MM.1S (cell line): ENCODE measurements around the gene HCRTR2.
"Not testable (repeated sequence)": the region's sequence is repeated elsewhere in the genome, so short reads cannot be mapped to it uniquely, and the experiment has no call there.

Experiments
- DNase-seq: peaks from one replicate; pipeline ENCODE4 v3.0.0-alpha.2; 2015
- H2AFZ ChIP-seq: fragments of 300-600 bp; sonication (generic); 2 replicates; pipeline ENCODE4 v1.6.0; 2016; ENCODE audit warnings: antibody characterized with exemption, low read length
- H3F3A ChIP-seq: fragments of 300-600 bp; sonication (generic); 2 replicates; pipeline ENCODE4 v1.6.1; 2016; ENCODE audit warnings: mild to moderate bottlenecking, antibody characterized with exemption, low read length, moderate library complexity, mixed read lengths; ENCODE audit not compliant: insufficient read depth
- H3K27ac ChIP-seq: fragments of 300-600 bp; sonication (generic); 2 replicates; pipeline ENCODE4 v1.5.1; 2016; ENCODE audit warnings: mild to moderate bottlenecking, low read length
- H3K27me3 ChIP-seq: fragments of 300-600 bp; sonication (generic); replicated peaks from 2 replicates; pipeline ENCODE4 v1.6.0; 2016; ENCODE audit warnings: low read length; ENCODE audit not compliant: insufficient read depth
- H3K36me3 ChIP-seq: fragments of 300-600 bp; sonication (generic); replicated peaks from 2 replicates; pipeline ENCODE4 v1.6.1; 2016; ENCODE audit warnings: mild to moderate bottlenecking, low read length, mixed read lengths; ENCODE audit not compliant: insufficient read depth
- H3K4me1 ChIP-seq: fragments of 300-600 bp; sonication (generic); 2 replicates; pipeline ENCODE4 v1.6.1; 2016; ENCODE audit warnings: low read length, mixed read lengths
- H3K4me2 ChIP-seq: fragments of 300-600 bp; sonication (generic); 2 replicates; pipeline ENCODE4 v1.6.0; 2016; ENCODE audit warnings: low read depth, low read length
- H3K4me3 ChIP-seq: fragments of 300-600 bp; sonication (generic); 2 replicates; pipeline ENCODE4 v1.5.1; 2016; ENCODE audit warnings: low read length, mixed read lengths
- H3K79me2 ChIP-seq: fragments of 300-600 bp; sonication (generic); 2 replicates; pipeline ENCODE4 v1.6.1; 2016; ENCODE audit warnings: mixed run types, low read length, mixed read lengths
- H3K9ac ChIP-seq: fragments of 300-600 bp; sonication (generic); 2 replicates; pipeline ENCODE4 v1.6.1; 2016; ENCODE audit warnings: low read length, mixed read lengths
- H3K9me2 ChIP-seq: fragments of 300-600 bp; sonication (generic); replicated peaks from 2 replicates; pipeline ENCODE4 v1.6.1; 2016; ENCODE audit warnings: mild to moderate bottlenecking, low read length, mixed read lengths; ENCODE audit not compliant: insufficient read depth
- H3K9me3 ChIP-seq: fragments of 300-600 bp; sonication (generic); replicated peaks from 2 replicates; pipeline ENCODE4 v1.6.1; 2016; ENCODE audit warnings: mild to moderate bottlenecking, low read length, mixed read lengths; ENCODE audit not compliant: insufficient read depth
- H4K20me1 ChIP-seq: fragments of 300-600 bp; sonication (generic); 2 replicates; pipeline ENCODE4 v1.6.1; 2016; ENCODE audit warnings: mild to moderate bottlenecking, low read length, moderate library complexity, mixed read lengths; ENCODE audit not compliant: insufficient read depth
- CTCF ChIP-seq: fragments of 300-600 bp; sonication (generic); IDR thresholded peaks from 2 replicates; pipeline ENCODE4 v1.5.1; 2016; ENCODE audit warnings: antibody characterized with exemption, low read length, mixed read lengths
- EZH2 ChIP-seq: fragments of 300-600 bp; sonication (generic); optimal IDR thresholded peaks from 2 replicates; pipeline ENCODE3; 2017; ENCODE audit warnings: low read depth, mild to moderate bottlenecking, antibody characterized with exemption, low read length, mixed read lengths
- EZH2phosphoT487 ChIP-seq: fragments of 300-600 bp; sonication (generic); IDR thresholded peaks from 2 replicates; pipeline ENCODE4 v1.6.1; 2018; ENCODE audit warnings: antibody characterized with exemption, low read length

HCRTR2 gene

GRCh38 chr6:55142610-55143009 is 31.7 kb upstream of the HCRTR2 start:
- Histone ChIP-seq H3K36me3 (no peaks in the 10 kb centered on the region), H3K9me2 (no peaks in the 10 kb centered on the region), H3K4me2 (no peak overlapping the region), H3K79me2 (no peaks in the 10 kb centered on the region), H3K27me3 (no peaks in the 10 kb centered on the region), H3K9ac (no peak overlapping the region), H2AFZ (no peak overlapping the region), H3K4me1 (no peaks in the 10 kb centered on the region), H3F3A (no peaks in the 10 kb centered on the region), H3K27ac (no peak overlapping the region), H3K9me3 (no peaks in the 10 kb centered on the region), H4K20me1 (no peaks in the 10 kb centered on the region), H3K4me3 (no peak overlapping the region)
- no peak for DNase-seq
- TF ChIP-seq EZH2phosphoT487 (no peak), EZH2 (no peak), CTCF (no peak)

GRCh38 chr6:55153284-55153683 is 21.0 kb upstream of the HCRTR2 start:
- H3K27ac ChIP-seq: no peak overlapping the region
- no peak overlapping the region for H3K4me2 ChIP-seq
- TF ChIP-seq EZH2: no peak
- no peak for TF ChIP-seq CTCF
- TF ChIP-seq EZH2phosphoT487: no peak
- no peak overlapping the region for H2AFZ ChIP-seq
- no peaks in the 10 kb centered on the region for H3K36me3 ChIP-seq
- no peaks in the 10 kb centered on the region for H4K20me1 ChIP-seq
- H3K9me2 ChIP-seq: no peaks in the 10 kb centered on the region
- no peak overlapping the region for H3K4me3 ChIP-seq
- no peaks in the 10 kb centered on the region for H3K4me1 ChIP-seq
- DNase-seq: no peak
- no peaks in the 10 kb centered on the region for H3F3A ChIP-seq
- H3K27me3 ChIP-seq: no peaks in the 10 kb centered on the region
- no peak overlapping the region for H3K9ac ChIP-seq
- H3K79me2 ChIP-seq: no peaks in the 10 kb centered on the region
- no peaks in the 10 kb centered on the region for H3K9me3 ChIP-seq

- not testable (repeated sequence) for H3K79me2 ChIP-seq, H3K27me3 ChIP-seq, H3K4me2 ChIP-seq
Observed at GRCh38 chr6:55158784-55159183, 15.5 kb upstream of the HCRTR2 start.

GRCh38 chr6:55167860-55168259 is 6.5 kb upstream of the HCRTR2 start:
- no peaks in the 10 kb centered on the region for H4K20me1 ChIP-seq
- DNase-seq: no peak
- H3K4me2 ChIP-seq: no peak overlapping the region
- no peak overlapping the region for H3K4me3 ChIP-seq
- no peak overlapping the region for H3K9ac ChIP-seq
- H3K9me2 ChIP-seq: no peaks in the 10 kb centered on the region
- no peaks in the 10 kb centered on the region for H3K4me1 ChIP-seq
- H3K27ac ChIP-seq: no peak overlapping the region
- no peaks in the 10 kb centered on the region for H3K36me3 ChIP-seq
- no peaks in the 10 kb centered on the region for H3K27me3 ChIP-seq
- no peaks in the 10 kb centered on the region for H3K79me2 ChIP-seq
- H3F3A ChIP-seq: no peaks in the 10 kb centered on the region
- no peaks in the 10 kb centered on the region for H3K9me3 ChIP-seq
- no peak for TF ChIP-seq EZH2phosphoT487
- TF ChIP-seq CTCF: no peak
- TF ChIP-seq EZH2: no peak
- no peak overlapping the region for H2AFZ ChIP-seq

More at GRCh38 chr6:55158784-55159183, 15.5 kb upstream of the HCRTR2 start:
- not testable (repeated sequence) for H3K4me1 ChIP-seq, H4K20me1 ChIP-seq, H3F3A ChIP-seq, H3K4me3 ChIP-seq, H3K9me3 ChIP-seq, H3K36me3 ChIP-seq, H3K9ac ChIP-seq, H3K27ac ChIP-seq, H3K9me2 ChIP-seq, DNase-seq, H2AFZ ChIP-seq
